HG02678 (cell line): Measurements from ENCODE around the gene FAM168A.

Experiments used
- ATAC-seq: cut with Tn5 transposase; IDR thresholded peaks from one replicate; pipeline ENCODE4 v1.9.1; 2021; ENCODE audit warnings: mild to moderate bottlenecking, moderate library complexity; ENCODE audit not compliant: unreplicated experiment

Gene FAM168A

DNA sequence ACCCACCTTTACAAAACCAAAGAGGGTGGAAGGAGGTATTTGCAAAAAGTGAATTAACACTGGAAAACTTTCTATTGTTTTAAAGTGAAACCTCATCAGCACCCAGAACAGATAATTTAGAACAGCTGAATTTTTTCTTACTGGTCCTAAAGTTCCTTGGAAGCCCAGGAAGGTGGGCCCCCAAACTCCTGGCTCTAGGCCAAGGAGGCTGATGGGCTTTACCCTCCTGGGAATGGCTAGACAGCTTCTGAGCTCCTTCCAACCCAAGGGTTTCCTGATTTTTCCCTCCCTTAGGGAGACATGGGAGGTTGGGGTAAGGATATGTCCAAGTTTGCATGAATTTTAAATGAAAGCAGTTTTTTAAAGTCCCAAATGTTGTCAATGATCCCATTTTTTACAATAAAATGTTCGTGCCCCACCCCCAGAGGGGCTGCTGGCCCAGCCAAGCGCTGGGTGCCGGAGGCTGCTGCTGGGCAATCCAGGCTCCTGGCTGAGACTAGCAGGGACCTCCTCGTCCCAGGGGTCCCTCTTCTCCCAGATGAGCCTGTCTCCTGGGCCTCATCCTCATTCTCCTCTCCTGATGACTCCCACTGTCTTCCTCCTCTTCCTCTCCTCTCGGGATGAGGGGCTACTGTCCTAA lies 193.3 kb downstream of the FAM168A start:
- ATAC-seq: no peak

DNA sequence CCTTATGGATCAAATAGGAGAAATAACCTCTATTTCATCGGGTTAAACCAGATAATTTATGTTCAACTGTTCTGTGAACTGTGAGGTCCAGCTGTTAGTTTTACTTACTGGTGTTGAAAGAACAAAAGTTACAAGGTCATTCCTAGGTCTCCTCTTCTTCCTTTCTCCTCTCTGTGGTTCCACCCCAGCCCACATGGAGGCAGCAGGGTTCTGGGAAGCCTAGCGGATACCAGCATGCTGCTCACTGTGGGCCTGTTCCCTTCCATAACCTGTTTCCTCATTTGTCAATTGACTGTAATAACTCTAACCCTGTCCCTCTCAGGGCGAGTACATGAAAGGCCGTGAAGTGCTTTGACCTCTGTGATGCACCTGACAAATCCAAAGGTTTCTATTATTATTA lies 193.9 kb downstream of the FAM168A start:
- ATAC-seq: no peak

DNA sequence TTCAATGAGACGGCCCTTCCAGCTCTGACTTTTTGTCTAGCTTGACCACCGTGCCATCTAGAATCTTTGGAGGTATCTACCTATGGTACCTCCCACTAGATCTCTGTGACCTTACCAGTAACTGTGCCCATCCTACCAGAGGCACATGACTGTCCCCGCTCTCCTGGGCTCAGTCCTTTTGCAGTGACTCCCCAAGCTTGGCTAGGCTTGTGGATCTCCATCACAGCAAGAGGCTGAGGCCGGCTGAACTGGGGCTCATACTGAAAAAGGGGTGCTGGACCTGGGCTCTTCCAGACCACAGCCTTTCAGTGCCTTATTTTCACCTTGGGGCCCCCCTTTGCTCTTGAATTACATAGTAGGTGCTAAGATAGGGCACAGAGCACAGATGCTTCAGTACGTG lies 194.4 kb downstream of the FAM168A start:
- no peak for ATAC-seq

DNA sequence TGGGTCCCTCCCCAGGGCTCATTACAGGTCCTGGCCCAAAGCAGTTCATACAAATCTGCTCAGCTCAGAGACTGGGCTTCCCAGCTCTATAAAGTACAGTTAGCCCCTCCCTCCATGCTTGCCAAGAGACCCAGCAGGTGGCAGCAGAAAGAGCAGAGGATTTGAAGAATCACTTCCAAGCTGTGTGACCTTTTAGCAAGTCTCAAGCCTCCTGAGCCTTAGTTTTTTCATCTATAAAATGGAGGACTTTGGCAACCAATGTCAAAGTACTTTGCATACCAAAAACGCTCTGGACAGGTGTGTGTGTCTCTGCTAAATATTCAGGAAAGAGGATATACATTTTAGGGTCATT lies 195.1 kb downstream of the FAM168A start:
- ATAC-seq: no peak

DNA sequence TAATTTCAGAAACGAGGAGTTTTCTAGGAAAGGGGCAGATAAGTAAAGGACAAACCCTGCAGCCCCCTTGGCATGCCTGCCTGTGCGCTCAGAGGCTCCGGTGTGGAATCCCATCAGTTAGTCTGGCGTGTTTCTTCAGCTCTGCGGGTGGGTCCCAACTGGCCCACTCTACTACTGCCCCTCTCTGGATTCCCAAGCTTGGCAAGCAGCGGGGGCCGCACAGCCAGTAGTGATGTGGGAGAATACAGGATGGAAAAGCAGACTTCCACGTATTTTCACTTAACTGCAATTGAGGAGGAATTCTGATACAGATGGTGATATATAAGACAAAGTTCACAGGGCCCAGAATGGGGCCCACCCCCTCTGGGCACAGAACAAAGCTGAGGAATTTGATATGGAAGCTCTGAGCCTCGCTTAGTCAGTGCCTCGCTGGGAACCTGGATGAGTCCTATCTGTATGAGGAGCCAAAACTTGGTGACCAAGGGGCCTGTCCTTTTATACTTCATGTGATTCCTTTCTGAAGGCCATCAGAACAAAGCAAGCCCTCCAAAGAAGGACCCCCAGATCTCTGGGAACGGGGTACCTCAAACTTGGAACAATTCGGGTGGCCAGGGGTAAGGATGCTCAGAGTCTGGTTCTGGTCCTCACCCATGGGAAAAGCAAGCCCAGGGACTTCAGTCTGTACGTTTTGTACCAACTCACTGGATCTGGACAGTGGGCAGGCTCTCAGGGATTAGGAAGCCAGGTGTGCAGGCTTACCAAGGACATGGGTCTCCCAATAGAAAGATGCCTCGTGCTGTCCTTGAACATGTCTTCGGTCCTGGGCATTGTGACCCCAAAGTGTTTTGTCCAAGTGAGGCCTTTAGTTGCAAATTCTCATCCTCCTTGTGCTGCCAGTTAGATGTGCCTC lies 195.7 kb downstream of the FAM168A start:
- no peak for ATAC-seq

DNA sequence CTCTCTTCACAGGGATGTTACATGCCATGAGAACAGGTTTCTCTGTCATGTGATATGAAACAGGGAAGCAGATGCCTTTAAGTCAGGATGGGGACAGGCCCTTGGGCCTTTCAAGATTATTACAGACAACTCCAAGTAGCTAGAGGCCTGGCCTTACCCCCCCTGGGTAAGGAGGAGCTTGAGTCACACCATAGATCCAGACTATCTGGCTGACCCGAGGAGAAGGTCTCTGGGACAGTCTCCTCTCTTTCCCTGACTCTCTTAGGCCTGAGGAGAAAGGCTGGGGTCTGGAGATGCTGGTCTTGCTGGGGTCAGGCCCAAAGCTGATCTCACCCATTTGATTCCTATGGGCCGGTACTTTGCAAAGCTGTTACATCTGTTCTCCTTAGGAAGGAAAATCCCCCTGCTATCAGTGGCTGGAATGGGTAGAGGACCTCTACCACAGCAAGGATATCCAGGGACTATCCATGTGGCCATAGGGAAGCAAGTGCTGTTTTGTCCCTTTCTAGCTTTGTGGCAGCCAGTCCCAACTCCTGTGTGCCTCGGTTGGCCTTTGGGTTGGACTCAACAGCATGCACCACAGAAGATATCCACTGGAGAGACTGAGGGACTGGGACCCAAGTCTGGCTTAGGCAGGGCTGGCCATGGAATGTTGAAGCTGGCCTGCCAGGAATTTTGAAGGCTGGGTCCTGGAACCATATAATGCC lies 196.5 kb downstream of the FAM168A start:
- no peak for ATAC-seq

DNA sequence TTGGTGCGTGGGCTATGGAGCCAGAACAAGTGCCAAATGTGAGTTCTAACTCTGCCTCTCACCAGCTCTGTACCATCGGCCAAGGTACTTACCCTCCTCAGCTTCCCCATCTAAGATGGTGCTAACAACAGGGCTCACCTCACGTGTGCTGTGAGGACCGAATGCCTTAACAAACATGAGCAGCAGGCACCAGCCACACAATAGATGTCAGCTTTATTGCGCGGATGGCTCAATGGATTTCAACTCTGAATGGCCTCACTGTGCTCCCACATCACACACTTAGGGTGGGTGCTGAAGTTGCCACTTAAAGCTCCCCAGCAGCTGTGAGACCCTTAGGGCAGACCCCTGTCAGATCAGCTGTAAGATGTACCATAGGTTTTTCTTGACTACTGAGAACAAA lies 197.6 kb downstream of the FAM168A start:
- ATAC-seq: no peak

DNA sequence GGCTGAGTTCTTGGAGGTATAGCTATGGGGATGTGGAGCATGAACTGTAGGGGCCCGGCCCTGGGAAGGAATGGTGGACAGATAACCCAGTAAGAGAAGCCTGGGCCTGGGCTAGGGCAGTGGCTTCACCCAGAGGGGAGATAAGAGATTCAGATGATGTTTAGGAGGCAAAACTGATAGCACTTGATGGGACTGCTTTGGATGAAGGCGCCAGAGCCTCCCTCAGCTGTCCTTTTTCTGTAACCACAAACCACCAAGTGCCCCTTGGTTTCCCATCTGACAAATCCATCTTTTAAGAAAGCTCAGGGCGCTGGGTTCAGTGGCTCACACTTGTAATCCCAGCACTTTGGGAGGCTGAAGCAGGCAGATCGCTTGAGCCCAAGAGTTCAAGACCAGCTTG lies 198.3 kb downstream of the FAM168A start:
- ATAC-seq: no peak

DNA sequence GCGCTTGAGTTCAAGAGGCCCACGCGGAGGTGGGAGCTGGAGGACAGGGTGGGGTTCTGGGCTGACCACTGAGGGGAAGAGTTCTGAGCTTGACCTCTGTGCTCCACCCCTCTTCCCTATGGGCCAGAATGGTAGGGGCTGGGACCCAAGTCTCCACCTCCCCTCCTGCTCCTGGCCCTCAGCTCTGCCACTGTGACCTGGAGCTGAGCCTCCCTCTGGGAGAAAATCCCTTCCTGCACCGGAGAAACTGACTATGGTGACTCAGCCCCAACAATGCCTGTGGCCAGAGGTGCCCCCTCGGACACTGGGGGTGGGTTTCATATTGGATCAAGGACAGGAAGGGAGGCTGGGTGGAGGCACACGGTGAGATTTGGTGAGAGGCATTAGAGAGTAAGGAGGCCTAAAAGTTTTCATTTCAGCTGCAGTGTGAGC lies 198.7 kb downstream of the FAM168A start:
- ATAC-seq: no peak

DNA sequence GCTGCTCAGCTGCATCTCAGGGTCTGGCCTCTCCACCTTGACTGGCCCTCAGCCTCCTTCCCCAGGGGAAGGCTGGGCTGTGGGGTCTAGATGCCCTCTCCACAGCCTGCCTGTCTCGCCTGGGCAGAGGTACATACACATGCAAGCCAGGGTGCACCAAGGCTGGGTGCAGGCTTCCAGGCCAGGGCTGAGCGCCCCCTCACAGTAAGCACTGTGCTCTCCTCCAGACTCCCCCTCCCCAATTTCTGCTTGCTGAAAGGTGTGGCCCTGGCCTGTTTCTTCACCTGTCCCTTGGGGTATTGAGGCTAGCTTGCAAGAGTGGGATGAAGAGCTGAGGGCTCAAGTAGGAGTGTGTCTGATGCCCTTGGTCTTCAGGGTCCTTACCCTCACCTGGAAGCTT lies 199.2 kb downstream of the FAM168A start:
- ATAC-seq: no peak

DNA sequence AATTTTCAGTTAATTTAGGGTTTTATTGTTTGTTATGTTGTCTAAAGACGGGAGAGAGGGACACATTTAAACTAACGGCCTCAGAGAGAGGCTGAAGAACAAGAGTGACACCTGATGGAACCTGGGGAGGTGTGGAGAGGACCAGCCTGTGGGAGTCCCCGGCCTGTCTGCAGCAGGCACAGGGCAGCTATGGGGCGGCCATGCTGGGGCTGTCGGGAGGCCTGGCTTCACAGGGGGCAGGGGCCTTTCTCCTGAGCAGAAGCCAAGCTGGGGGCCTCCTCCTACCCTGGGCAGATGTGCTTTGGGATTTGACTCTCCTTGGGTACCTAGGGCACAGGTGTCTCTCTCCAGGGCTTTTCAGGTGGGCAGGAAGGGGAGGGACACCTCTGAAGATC lies 199.8 kb downstream of the FAM168A start:
- ATAC-seq: no peak

DNA sequence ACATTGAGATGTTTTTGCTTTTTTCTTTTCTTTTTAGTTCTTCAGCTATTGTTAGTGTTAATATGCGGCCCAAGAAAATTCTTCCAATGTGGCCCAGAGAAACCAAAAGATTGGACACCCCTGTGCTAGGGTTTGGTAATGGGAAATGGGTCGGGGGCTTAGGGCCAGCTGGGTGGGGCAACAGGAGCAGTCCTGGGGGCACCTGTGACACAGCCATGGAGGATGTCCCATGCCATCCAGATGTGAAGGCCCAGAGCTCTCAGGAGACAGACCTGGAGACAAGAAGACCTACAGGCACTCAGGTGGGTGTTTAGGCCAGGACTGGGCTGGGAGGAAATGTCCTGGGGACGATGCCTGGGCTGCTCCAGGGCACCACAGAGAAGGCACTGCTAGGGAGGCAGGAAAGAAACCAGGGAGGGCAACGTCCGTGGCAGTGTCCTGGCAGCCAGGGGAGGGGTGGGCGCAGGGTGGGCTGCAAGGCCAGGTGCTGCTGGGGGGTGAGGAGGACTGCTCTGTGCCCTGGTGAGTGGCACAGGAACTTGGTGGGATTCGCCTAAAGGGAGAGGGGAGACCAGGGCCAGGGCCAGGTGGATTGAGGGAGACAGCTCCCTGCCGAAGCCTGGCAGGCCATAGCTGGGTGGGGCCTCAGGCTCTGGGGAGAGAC lies 200.3 kb downstream of the FAM168A start:
- ATAC-seq: no peak

DNA sequence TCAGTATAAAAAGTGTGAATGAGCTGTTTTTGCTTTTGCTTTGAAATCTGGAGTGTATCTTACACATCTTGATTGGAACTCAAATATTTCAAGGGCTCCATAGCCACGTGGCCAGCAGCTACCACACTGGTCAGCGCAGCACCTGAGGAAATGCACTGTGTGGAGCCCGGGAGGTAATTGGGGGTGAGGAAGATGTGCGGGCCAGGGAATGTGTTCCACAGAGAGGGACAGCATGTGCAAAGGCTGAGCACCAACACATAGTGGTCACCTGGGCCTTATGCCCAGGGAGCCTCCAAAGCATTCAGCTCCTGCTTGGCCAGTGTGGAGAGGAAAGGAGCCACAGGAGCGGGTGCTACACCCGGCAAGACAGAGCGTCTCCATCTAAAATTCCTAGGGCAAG lies 200.9 kb downstream of the FAM168A start:
- ATAC-seq: no peak

DNA sequence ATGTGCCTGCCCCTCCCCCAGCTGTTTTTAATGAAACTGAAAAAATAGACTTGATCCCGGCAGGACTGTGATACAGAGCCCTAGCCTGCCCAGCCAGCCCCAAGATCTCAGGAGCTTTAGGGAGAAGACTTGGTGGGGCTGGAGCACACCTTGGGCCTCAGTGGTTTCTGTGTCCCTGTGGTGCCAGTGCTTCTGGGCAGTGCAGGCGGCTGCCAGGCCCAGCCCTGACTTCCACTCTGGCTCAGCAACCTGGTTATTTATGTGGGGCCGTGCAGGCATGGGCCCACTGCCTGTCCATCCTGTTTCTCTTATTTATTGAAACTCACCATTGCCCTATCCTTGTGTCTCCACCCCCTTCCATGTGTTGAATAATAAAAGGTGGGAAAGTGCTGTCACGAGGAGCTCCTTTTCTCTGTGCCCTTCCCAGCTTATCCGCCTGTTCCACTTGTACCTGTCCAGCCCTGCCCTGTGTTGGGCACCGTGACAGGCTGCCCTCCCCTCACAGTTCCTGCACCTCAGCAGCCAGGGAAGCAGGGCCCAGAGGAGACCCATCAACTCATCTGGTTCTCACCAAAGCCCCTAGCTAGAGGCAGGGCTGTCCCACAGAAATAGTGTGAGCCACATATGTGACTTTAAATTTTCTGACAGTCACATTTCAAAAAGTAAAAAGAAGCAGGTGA lies 201.5 kb downstream of the FAM168A start:
- ATAC-seq: no peak

DNA sequence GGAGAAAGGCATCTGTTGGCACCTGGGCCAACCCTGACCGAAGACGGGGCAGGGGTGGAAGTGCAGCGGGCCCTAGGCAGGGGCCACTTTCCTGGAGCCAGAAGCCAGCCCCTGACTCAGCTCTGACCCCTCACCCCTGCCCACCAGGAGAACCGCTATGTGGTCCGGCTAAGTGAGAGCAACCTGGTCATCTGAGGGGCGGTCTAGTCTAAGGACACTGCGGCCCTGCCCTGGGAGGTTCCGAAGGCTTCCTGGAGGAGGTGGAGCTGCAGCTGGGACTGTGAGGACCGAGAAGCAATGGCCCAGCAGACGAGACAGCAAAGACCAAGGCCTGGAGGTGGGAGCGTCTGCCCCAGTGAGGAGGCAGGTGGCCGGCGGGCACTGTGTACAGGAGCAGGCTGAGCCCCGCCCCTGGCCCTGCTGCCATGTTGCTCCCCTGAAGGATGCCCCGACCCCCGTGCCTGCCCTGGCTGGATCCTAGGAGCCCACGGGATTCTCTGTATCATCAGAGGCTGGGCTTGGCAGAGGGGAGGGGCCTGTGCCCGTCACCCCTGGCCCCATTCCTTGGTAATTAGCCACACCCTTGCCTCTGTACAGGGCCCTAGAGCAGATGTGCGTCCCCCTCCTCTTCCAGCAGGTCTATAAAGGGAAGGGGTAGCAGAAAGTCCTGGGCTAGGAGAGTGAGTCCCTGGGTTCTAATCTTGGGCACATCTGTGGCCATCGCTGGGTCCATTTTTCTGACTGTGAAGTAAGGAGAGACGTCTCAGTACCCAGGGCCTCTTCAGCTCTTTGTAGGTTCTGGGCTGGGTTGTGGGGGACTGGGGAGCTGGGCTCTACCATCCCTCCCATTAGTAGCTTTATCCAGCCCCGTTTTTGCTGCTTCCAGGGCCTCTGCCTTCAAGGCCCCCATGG lies 202.4 kb downstream of the FAM168A start:
- ATAC-seq: no peak

DNA sequence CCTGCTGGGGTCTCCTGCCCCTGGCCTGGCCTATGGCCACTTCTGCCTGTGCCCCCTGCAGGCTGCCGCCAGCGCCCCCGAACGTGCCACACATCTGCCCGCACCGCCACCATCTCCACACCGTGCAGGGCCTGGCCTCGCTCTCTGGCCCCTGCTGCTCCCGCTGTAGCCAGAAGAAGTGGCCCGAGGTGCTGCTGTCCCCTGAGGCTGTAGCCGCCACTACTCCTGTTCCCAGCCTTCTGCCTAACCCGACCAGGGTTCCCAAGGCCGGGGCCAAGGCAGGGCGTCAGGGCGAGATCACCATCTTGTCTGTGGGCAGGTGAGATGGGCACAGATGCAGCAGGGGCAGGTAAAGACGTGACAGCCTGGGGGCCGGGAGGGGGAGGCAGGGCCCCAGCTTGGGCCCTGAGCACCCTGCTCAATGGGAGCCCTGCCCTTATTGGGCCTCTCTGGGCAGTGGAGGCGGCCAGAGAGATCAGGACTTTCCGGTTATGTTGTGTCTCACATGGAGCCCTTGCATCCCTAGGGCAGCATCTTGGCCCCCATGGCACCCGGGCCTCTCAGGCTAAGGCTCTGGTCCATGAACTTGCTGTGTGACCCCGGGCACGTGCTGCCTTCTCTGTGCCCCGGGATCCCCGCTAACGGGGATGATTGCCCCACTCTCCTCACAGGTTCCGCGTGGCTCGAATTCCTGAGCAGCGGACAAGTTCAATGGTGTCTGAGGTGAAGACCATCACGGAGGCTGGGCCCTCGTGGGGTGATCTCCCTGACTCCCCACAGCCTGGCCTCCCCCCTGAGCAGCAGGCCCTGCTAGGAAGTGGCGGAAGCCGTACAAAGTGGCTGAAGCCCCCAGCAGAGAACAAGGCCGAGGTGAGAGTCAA lies 203.3 kb downstream of the FAM168A start:
- no peak for ATAC-seq

DNA sequence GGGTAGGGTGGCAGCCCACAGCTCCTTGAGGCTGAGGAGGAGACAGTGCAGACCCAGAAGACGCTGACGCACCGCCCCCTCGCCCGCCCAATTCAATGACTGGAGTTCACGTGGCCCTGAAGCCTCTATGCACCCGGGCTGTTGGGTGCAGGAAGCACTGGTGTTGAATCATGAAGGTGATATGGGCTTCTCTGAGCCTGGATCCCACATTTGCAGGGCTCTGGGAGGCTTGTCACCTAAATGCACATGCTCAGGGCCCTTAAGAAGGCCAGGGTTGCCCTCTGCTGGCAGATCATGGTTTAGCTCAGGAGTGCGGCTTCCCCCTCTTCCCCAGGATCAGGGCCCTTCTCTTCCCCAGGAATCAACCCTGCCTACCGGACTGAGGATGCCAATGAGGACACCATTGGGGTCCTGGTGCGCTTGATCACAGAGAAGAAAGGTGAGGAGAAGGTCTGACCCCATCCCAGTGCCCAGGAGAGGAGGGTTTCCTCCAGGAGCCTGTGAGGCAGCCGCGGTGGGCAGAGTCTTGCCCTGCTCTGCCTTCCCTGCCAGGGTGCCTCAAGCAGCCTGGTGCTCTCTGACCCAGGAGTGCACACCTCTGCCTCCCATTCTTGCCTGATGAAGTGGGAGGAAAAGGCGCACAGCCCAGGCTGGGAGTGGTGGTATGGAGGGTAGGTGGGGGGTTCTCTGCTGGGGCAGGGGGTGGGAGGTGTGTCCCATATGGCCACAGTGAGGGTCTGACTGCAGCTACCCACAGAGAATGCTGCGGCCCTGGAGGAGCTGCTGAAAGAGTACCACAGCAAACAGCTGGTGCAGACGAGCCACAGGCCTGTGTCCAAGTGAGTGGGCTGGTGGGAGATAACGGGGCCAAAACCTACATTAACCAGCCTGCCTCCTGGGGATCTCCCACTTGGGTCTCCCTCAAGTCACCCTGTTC lies 204.2 kb downstream of the FAM168A start:
- ATAC-seq: no peak

DNA sequence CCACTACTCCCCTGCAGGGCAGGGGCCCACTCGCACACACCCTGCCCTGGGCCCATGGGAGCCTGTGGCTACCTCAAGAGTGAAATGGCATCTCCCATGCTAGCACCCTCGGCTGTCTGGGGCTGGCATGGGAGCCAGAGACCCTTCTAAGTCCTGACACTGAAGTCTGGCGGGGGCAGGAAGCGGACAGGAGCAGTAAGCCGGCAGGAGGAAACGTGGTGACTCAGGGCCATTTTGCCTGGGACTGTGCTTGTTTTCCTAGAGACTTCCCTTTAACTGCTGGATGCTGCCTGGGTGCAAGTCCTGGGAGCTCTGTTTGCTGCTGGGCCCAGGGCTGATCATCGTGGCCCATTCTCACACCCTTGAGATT lies 204.9 kb downstream of the FAM168A start:
- no peak for ATAC-seq
